OCI-LY7 (cell line): Measurements from ENCODE around the gene TAF1C. TPM values are rescaled to one million over a fixed set of nuclear protein-coding genes. Genes with fewer than 3 reads are reported as not detected.

Source experiments
- BruUV-seq: library from RNA; stranded (reverse); fragments of 400-500 nt; replicated peaks from 2 replicates; lab custom pipeline; 2021; lab: Mats Ljungman, UMichigan
- CTCF ChIA-PET: fragments of 300-600 bp; sonication (Branson Sonifier 250); formaldehyde crosslinking; loops from one replicate; lab custom pipeline; 2022; ENCODE audit warnings: antibody characterized with exemption; ENCODE audit not compliant: unreplicated experiment; lab: Charles Lee
- POLR2A ChIA-PET: fragments of 300-600 bp; sonication (Branson Sonifier 250); formaldehyde crosslinking; loops from one replicate; lab custom pipeline; 2022; ENCODE audit warnings: antibody characterized with exemption; lab: Charles Lee
- DNase-seq: peaks from one replicate; pipeline ENCODE4 v3.0.0-alpha.2; 2015; ENCODE audit warnings: low spot score
- H2AFZ ChIP-seq: fragments of 200-600 bp; sonication (generic), shearing (Covaris generic); 2 replicates; pipeline ENCODE4 v1.6.1; 2014; ENCODE audit warnings: mild to moderate bottlenecking, antibody characterized with exemption, low read length, moderate library complexity
- H3K27ac ChIP-seq: fragments of 200-600 bp; sonication (generic); 2 replicates; pipeline ENCODE4 v1.5.1; 2014; ENCODE audit warnings: mixed run types, low read depth, mild to moderate bottlenecking, moderate library complexity, low read length, inconsistent platforms; ENCODE audit not compliant: poor library complexity, severe bottlenecking
- H3K36me3 ChIP-seq: fragments of 200-600 bp; sonication (generic); 2 replicates; pipeline ENCODE4 v1.6.1; 2014; ENCODE audit warnings: mild to moderate bottlenecking, antibody characterized with exemption, low read length, moderate library complexity, mixed read lengths; ENCODE audit not compliant: insufficient read depth
- H3K4me1 ChIP-seq: fragments of 200-600 bp; sonication (generic); 2 replicates; pipeline ENCODE4 v1.5.1; 2014; ENCODE audit warnings: mild to moderate bottlenecking, low read length; ENCODE audit not compliant: insufficient read depth, poor library complexity, severe bottlenecking
- H3K4me2 ChIP-seq: fragments of 200-600 bp; sonication (generic); 2 replicates; pipeline ENCODE4 v1.6.1; 2014; ENCODE audit warnings: mild to moderate bottlenecking, low read length
- H3K4me3 ChIP-seq: fragments of 200-600 bp; sonication (generic); 2 replicates; pipeline ENCODE4 v1.5.1; 2014; ENCODE audit warnings: mild to moderate bottlenecking, low read depth, low read length; ENCODE audit not compliant: poor library complexity, severe bottlenecking
- H3K79me2 ChIP-seq: fragments of 200-600 bp; sonication (generic); 2 replicates; pipeline ENCODE4 v1.6.1; 2016; ENCODE audit warnings: low read depth, mild to moderate bottlenecking, low read length, moderate library complexity, mixed read lengths; ENCODE audit not compliant: insufficient read depth
- H3K9me2 ChIP-seq: fragments of 200-600 bp; sonication (generic); 2 replicates; pipeline ENCODE4 v1.6.1; 2016; ENCODE audit warnings: mild to moderate bottlenecking, low read length, mixed read lengths; ENCODE audit not compliant: insufficient read depth
- H3K9me3 ChIP-seq: fragments of 200-600 bp; sonication (generic); 2 replicates; pipeline ENCODE4 v1.6.1; 2014; ENCODE audit warnings: mild to moderate bottlenecking, mixed run types, low read length, mixed read lengths
- H4K20me1 ChIP-seq: fragments of 200-600 bp; sonication (generic); 2 replicates; pipeline ENCODE4 v1.6.1; 2014; ENCODE audit warnings: mild to moderate bottlenecking, antibody characterized with exemption, low read length, moderate library complexity, mixed read lengths; ENCODE audit not compliant: insufficient read depth
- EZH2phosphoT487 ChIP-seq: fragments of 200-600 bp; sonication (generic); IDR thresholded peaks from 2 replicates; pipeline ENCODE4 v1.6.1; 2018; ENCODE audit warnings: low read depth, borderline replicate concordance, mild to moderate bottlenecking, mixed run types, antibody characterized with exemption, low read length, moderate library complexity, mixed read lengths
- intact Hi-C: fragments of 100-400 bp; cut with micrococcal nuclease; formaldehyde crosslinking; loops from one replicate; pipeline ENCODE4 v1.10.0; 2022; ENCODE audit not compliant: unreplicated experiment
- total RNA-seq, 2 experiments: library from RNA; depleted of rRNA in 1 of 2; stranded (reverse); fragments of >200 nt in 1 of 2; shearing (Covaris generic) in 1 of 2; gene quantifications; 2 replicates each; pipeline ENCODE4 v1.2.3, GENCODE V29; 2014 to 2022
- TF ChIP-seq, protein P1 (sequence below): fragments of 200-600 bp; sonication (generic); conservative IDR thresholded peaks from 2 replicates; pipeline ENCODE4 v1.5.1; 2014; ENCODE audit warnings: mild to moderate bottlenecking, antibody characterized with exemption, low read length, moderate library complexity, mixed read lengths

TAF1C gene
- total RNA-seq, 2 experiments from 2014 or later, result 64.6 to 66.1 TPM

DNA sequence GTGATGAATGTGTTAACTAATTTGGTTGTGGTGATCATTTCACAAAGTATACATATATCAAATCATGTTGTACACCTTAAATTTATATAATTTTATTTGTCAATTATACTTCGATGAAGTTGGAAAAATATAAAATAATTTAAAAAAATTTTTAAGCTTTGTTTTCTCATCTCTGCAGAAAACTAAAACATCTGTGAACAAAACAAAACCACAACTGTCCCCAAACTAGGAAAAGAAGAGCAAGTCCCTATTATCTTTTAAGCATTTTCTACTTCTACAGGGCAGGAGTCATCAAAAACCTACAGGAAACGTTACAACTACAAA is 48.4 kb downstream of the TAF1C start:
- Histone ChIP-seq H2AFZ (no peak overlapping the region), H3K36me3 (peaks cover 4% of the 10 kb centered on the region; the same call in 1 of the 2 replicates), H3K4me3 (no peak overlapping the region), H3K9me3 (no peaks in the 10 kb centered on the region), H3K27ac (no peak overlapping the region), H3K79me2 (peaks cover 13% of the 10 kb centered on the region), H3K9me2 (no peaks in the 10 kb centered on the region), H3K4me2 (no peak overlapping the region), H4K20me1 (0 out of 2 replicates have a peak, but pooled peaks cover 8% of the 10 kb centered on the region), H3K4me1 (peaks cover 15% of the 10 kb centered on the region)
- ChIA-PET CTCF (no interaction called here), POLR2A (interaction anchor here (2.0 kb wide), 1 partner anchor 22 kb away, joined by 5 read pairs; the partner anchor contains the start of gene MBTPS1)
- no peak for TF ChIP-seq EZH2phosphoT487
- TF ChIP-seq, protein P1, sequence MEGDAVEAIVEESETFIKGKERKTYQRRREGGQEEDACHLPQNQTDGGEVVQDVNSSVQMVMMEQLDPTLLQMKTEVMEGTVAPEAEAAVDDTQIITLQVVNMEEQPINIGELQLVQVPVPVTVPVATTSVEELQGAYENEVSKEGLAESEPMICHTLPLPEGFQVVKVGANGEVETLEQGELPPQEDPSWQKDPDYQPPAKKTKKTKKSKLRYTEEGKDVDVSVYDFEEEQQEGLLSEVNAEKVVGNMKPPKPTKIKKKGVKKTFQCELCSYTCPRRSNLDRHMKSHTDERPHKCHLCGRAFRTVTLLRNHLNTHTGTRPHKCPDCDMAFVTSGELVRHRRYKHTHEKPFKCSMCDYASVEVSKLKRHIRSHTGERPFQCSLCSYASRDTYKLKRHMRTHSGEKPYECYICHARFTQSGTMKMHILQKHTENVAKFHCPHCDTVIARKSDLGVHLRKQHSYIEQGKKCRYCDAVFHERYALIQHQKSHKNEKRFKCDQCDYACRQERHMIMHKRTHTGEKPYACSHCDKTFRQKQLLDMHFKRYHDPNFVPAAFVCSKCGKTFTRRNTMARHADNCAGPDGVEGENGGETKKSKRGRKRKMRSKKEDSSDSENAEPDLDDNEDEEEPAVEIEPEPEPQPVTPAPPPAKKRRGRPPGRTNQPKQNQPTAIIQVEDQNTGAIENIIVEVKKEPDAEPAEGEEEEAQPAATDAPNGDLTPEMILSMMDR, result no peak
- DNase-seq, result no peak
- no TSS peak for BruUV-seq
- intact Hi-C loops, result no loop called here

DNA sequence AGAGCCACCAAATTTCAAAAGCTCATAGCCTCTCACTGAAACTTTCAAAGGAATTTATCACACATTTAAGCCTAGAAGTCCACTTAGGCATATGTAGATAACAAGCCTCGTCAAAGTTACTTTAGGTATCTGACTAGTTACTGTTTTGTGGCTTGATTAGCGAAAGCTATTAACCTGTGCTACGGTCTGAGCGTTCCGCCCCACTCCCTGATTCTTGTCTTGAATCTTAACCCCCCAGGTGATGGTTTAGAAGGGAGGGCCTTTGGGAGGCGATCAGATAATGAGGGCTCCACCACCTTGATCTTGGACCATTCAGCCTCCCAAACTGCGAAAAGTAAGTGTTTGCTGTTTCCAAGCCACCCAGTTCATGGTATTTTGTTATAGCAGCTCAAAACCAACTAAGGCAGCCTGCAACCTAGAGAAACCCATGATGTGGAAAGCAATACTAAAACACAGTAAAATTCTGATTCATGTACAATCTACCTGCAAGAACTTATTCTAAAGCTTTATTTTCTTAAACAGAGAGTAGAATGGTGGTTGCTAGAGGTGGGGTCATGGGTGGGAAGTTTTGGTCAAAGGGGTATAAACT is 49.0 kb downstream of the TAF1C start:
- H3K9me3 ChIP-seq, result no peaks in the 10 kb centered on the region
- H3K4me1 ChIP-seq, result peaks cover 21% of the 10 kb centered on the region
- BruUV-seq, result no TSS peak
- 0 out of 2 replicates have a peak, but pooled peaks cover 2% of the 10 kb centered on the region for H4K20me1 ChIP-seq
- ChIA-PET CTCF (no interaction called here), POLR2A (interaction anchor here (0.7 to 2.0 kb wide), 5 partner anchors 9 to 22 kb away, joined by 3 to 5 read pairs (median 3); partner anchors contain the start of gene MBTPS1)
- H3K4me3 ChIP-seq, result no peak overlapping the region
- H3K4me2 ChIP-seq, result no peak overlapping the region
- peaks cover 7% of the 10 kb centered on the region for H3K79me2 ChIP-seq
- no peaks in the 10 kb centered on the region for H3K9me2 ChIP-seq
- TF ChIP-seq, protein P1, result no peak
- TF ChIP-seq EZH2phosphoT487, result no peak
- H2AFZ ChIP-seq, result no peak overlapping the region
- DNase-seq, result no peak
- intact Hi-C loops, result no loop called here
- no peak overlapping the region for H3K27ac ChIP-seq
- 0 out of 2 replicates have a peak, but pooled peaks cover under 1% of the 10 kb centered on the region for H3K36me3 ChIP-seq

DNA sequence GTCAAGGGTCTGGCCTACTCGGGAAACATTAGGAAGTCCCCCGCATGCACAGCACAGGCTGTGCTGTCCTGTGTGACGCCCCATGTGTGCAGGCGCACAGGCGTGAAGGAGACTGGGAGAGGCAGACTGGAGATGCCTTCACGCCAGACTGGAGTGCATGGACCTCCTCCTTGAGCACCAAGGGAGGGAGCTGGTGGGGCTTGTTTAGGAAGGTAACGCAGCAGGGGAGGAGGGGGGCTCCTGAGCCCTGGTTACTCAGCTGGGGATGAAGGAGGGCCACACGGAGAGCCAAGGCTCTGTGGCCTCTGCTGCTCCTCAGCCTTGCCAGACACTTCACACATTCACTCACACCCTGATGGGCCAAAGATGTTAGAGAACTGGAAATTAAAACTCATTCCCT is 49.6 kb downstream of the TAF1C start:
- ChIA-PET POLR2A (interaction anchor here (0.7 to 1.0 kb wide), 3 partner anchors 9 to 21 kb away, joined by 3 read pairs; no protein-coding TSS in a partner anchor), CTCF (no interaction called here)
- no peak for DNase-seq
- no peak overlapping the region for H3K4me3 ChIP-seq
- TF ChIP-seq EZH2phosphoT487, result no peak
- TF ChIP-seq, protein P1, result no peak
- no peak overlapping the region for H3K27ac ChIP-seq
- intact Hi-C loops, result no loop called here
- peaks cover 3% of the 10 kb centered on the region; the same call in 1 of the 2 replicates for H3K36me3 ChIP-seq
- no TSS peak for BruUV-seq
- H3K4me1 ChIP-seq, result peaks cover 26% of the 10 kb centered on the region
- H4K20me1 ChIP-seq, result no peaks in the 10 kb centered on the region
- no peak overlapping the region for H3K4me2 ChIP-seq
- peaks cover 3% of the 10 kb centered on the region for H3K79me2 ChIP-seq
- no peaks in the 10 kb centered on the region for H3K9me3 ChIP-seq
- no peaks in the 10 kb centered on the region for H3K9me2 ChIP-seq
- H2AFZ ChIP-seq, result no peak overlapping the region
